Pancreas (tissue), 10 donors: ENCODE measurements around the gene SPATA21. TPM values are rescaled to one million over a fixed set of nuclear protein-coding genes. Genes with fewer than 3 reads are reported as not detected.

Experiments
- ATAC-seq, 4 donors: fragments of 200-7000 bp; cut with Tn5 transposase; one replicate each; pipeline versions ENCODE4 v1.8.0 to v1.9.1; 2020; ENCODE audit warnings: mild to moderate bottlenecking in 4 of 4, moderate library complexity in 4 of 4
- DNase-seq, 6 donors: peaks; one replicate each; pipeline ENCODE4 v3.0.0-alpha.2; 2020
- FAIRE-seq: peaks from 2 replicates; lab custom pipeline; 2012; peaks lifted over from hg19 to GRCh38; lab: Jason Lieb, UNC
- H3K27ac ChIP-seq, 4 donors: fragments of 200-600 bp; sonication (generic); 1 replicate in 3 of 4; 2 replicates in 1 of 4; pipeline versions ENCODE4 v1.5.0 to v1.8.0; 2020
- H3K27me3 ChIP-seq, 4 donors: fragments of 200-600 bp; one replicate each; pipeline ENCODE4 v1.8.0; 2021
- H3K36me3 ChIP-seq, 3 donors: fragments of 200-600 bp; sonication (generic) in 1 of 3; one replicate each; pipeline versions ENCODE4 v1.5.0 to v1.8.0; 2020 to 2021
- H3K4me1 ChIP-seq, 3 donors: fragments of 200-600 bp; one replicate each; pipeline ENCODE4 v1.8.0; 2021
- H3K4me3 ChIP-seq, 4 donors: fragments of 200-600 bp; sonication (generic) in 2 of 4; one replicate each; pipeline versions ENCODE4 v1.5.0 to v1.8.0; 2020 to 2021
- H3K9me3 ChIP-seq, 4 donors: fragments of 200-600 bp; one replicate each; pipeline ENCODE4 v1.8.0; 2021
- WGBS, 2 donors: extraction: QIAGEN DNeasy Blood & Tissue Kit; methylation state at CpG; one replicate each; pipeline ENCODE4 v1.1.7; 2013; 5-methylcytosine and 5-hydroxymethylcytosine counted together
- intact Hi-C, 3 donors: fragments of 100-400 bp; cut with DNase I; formaldehyde crosslinking; loops; one replicate each; pipeline versions ENCODE4 v1.11.1 to v1.14.2; 2022
- polyA plus RNA-seq, 2 donors: library from polyadenylated mRNA; stranded (reverse); fragments of 200-250 nt; gene quantifications; one replicate each; pipeline ENCODE4 v1.2.3, GENCODE V29; 2013
- total RNA-seq, 6 donors: library from RNA; stranded (reverse); fragmentation: NEBNext Ultra II Directional in 4 of 6; extraction: Animal tissue kit (Norgen Biotek cat#: 25700) in 4 of 6; gene quantifications; one replicate each; pipeline versions ENCODE4 v1.2.1 to v1.2.4, GENCODE V29; 2021 to 2023
- TF ChIP-seq, protein P1 (sequence below), 4 donors: fragments of 200-600 bp; sonication (generic) in 3 of 4; IDR thresholded peaks; one replicate each; pipeline versions ENCODE4 v1.5.0 to v1.8.0; 2021; ENCODE audit warnings: antibody characterized with exemption in 4 of 4
- donor health status: healthy with polysubstance abuse.
- donor health status: DM: no; HTN: no; CAD: no; lungs with moderate emphysema.
- donor health status: DM: no; HTN: no; CAD: no.
- donor health status: control.
- donor health status: control.
- donor health status: Bipolar disorder and iron deficiency.
- donor health status: DM: yes; HTN: yes; CAD: no.
- donor health status: DM: no; HTN: no; CAD: no.
- donor health status: DM: no; HTN: no; CAD: no.
- donor health status: DM: yes; HTN: yes; CAD: no.

The SPATA21 gene
- total and polyA plus RNA-seq, 8 donors: 0.53 to 0.90 (median 0.77) TPM; not detected in 5

DNA sequence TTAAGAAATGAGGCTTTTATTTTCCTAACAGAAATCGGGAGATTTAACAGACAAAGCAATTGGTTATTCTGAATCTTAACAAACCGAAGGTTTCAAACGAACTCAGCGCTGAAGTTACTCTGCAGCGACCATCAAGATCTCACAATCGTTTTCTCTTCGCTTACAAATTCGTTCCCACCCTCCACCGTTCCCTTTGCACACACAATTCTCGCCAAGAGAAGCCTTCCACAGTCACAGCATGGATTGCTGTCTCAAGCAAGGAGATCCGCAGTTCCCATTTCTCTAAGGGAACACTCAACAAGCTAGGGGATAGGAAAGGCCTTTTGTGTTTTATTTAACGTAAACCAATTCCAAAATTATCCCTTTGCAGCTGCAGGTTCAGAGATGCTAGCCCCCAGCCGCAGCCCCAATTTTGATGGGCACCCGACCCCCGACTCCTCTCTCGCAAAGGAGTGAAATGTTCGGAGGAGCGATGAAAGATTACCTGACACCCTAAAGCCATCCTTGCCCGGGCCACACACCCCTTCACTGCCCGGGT is 85.7 kb downstream of the SPATA21 start:
- TF ChIP-seq, protein P1, sequence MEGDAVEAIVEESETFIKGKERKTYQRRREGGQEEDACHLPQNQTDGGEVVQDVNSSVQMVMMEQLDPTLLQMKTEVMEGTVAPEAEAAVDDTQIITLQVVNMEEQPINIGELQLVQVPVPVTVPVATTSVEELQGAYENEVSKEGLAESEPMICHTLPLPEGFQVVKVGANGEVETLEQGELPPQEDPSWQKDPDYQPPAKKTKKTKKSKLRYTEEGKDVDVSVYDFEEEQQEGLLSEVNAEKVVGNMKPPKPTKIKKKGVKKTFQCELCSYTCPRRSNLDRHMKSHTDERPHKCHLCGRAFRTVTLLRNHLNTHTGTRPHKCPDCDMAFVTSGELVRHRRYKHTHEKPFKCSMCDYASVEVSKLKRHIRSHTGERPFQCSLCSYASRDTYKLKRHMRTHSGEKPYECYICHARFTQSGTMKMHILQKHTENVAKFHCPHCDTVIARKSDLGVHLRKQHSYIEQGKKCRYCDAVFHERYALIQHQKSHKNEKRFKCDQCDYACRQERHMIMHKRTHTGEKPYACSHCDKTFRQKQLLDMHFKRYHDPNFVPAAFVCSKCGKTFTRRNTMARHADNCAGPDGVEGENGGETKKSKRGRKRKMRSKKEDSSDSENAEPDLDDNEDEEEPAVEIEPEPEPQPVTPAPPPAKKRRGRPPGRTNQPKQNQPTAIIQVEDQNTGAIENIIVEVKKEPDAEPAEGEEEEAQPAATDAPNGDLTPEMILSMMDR (IDR thresholded peaks at IDR 0.05): no peak
- FAIRE-seq (no peak), DNase-seq (no peak), ATAC-seq (peak in 3 of 4 donors; percentile 17 to 43 (median 42))
- H3K27ac ChIP-seq: peak overlapping the region; percentile 70 to 90 (median 86)
- no peaks in the 10 kb centered on the region for H3K27me3 ChIP-seq
- 0% methylated on average over 20 of the region's 20 CpGs for WGBS, 2 donors
- no peaks in the 10 kb centered on the region for H3K36me3 ChIP-seq
- intact Hi-C loops: no loop called here
- H3K4me3 ChIP-seq: peak overlapping the region; percentile 77 to 97 (median 88)
- peaks cover 4 to 23% (median 9%) of the 10 kb centered on the region in 3 donors for H3K4me1 ChIP-seq
- H3K9me3 ChIP-seq: no peaks in the 10 kb centered on the region

DNA sequence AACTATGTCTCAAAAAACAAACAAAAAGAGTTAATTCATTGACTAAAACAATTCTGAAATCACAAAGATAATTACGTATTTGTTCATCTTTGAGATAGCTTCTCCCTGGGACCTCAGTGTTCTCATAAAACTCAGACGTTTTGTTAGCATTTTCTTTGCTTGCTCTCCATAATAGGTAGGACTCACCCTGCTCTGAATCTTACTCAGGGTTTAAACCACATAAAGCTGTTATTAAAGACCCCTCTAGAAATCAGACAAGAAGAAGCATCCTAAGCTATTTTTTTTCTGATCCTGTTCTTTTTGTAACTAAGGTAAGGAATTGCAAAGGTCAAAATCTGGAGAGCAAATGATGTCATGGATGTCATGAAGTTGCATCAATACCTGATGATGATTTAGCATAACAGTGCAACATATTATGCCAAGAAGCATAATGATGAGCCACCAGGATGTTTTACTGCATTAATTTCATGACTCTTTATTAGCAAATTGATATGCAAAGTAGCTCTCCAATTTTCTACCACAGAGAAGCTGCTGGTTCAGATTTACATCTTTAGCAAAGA is 87.3 kb downstream of the SPATA21 start:
- no peak for FAIRE-seq
- DNase-seq: no peak
- no peaks in the 10 kb centered on the region for H3K9me3 ChIP-seq
- intact Hi-C loops: loop anchor here in 1 of 3 donors (10.0 kb wide), 1 partner anchor 85 kb away; no protein-coding TSS in a partner anchor
- H3K36me3 ChIP-seq: no peaks in the 10 kb centered on the region
- TF ChIP-seq, protein P1 (IDR thresholded peaks at IDR 0.05): no peak
- H3K27me3 ChIP-seq: no peaks in the 10 kb centered on the region
- H3K4me3 ChIP-seq: no peak overlapping the region
- 32 to 39% methylated on average over 2 of the region's 2 CpGs for WGBS, 2 donors
- peaks cover 4 to 23% (median 9%) of the 10 kb centered on the region in 3 donors for H3K4me1 ChIP-seq
- no peak for ATAC-seq
- H3K27ac ChIP-seq: no peak overlapping the region

Other genes with a start within 250 kb of the SPATA21 start
- gene ARHGEF19, start 224.8 kb downstream of the SPATA21 start, total RNA-seq: 10 to 100 TPM in 2 of 6 donors, 1 to 10 TPM in 4; 5.0 to 10.7 (median 7.9) TPM
- gene ARHGEF19, start 224.8 kb downstream of the SPATA21 start, polyA plus RNA-seq: 10 to 100 TPM; 15.6 to 17.1 TPM
- 1 to 10 TPM; 3.3 to 9.1 (median 4.0) TPM for gene CPLANE2, start 200.2 kb downstream of the SPATA21 start, total RNA-seq
- gene CPLANE2, start 200.2 kb downstream of the SPATA21 start, polyA plus RNA-seq: 1 to 10 TPM; 2.2 to 4.0 TPM
- gene FBXO42, start 84.9 kb downstream of the SPATA21 start, total RNA-seq: 10 to 100 TPM in 2 of 6 donors, 1 to 10 TPM in 4; 7.4 to 11.9 (median 8.8) TPM
- gene FBXO42, start 84.9 kb downstream of the SPATA21 start, polyA plus RNA-seq: 10 to 100 TPM; 10.4 to 11.1 TPM
- gene SZRD1, start 70.2 kb downstream of the SPATA21 start, total RNA-seq: 10 to 100 TPM; 24.9 to 53.5 (median 37.0) TPM
- 10 to 100 TPM; 25.7 to 37.1 TPM for gene SZRD1, start 70.2 kb downstream of the SPATA21 start, polyA plus RNA-seq
- gene NECAP2, start 3.3 kb upstream of the SPATA21 start, total RNA-seq: 10 to 100 TPM; 11.9 to 37.8 (median 14.1) TPM
- gene NECAP2, start 3.3 kb upstream of the SPATA21 start, polyA plus RNA-seq: 10 to 100 TPM; 18.5 to 20.0 TPM
- 1,000 to 10,000 TPM in 4 of 6 donors, 100 to 1,000 TPM in 2; 687 to 5,169 (median 2,340) TPM for gene RNU1-1, start 76.9 kb upstream of the SPATA21 start, total RNA-seq
- not detected for gene RNU1-1, start 76.9 kb upstream of the SPATA21 start, polyA plus RNA-seq
- 10 to 100 TPM; 12.4 to 32.2 (median 14.3) TPM for gene NBPF1, start 176.1 kb upstream of the SPATA21 start, total RNA-seq
- 1 to 10 TPM; 4.0 to 5.8 TPM for gene NBPF1, start 176.1 kb upstream of the SPATA21 start, polyA plus RNA-seq
- gene RNU1-3, start 229.5 kb upstream of the SPATA21 start, total RNA-seq: 1,000 to 10,000 TPM in 4 of 6 donors, 100 to 1,000 TPM in 2; 687 to 5,169 (median 2,340) TPM
- not detected for gene RNU1-3, start 229.5 kb upstream of the SPATA21 start, polyA plus RNA-seq